GM21390 (cell line): ENCODE data around the gene SEL1L2.

Experiments used
- ATAC-seq: cut with Tn5 transposase; IDR thresholded peaks from one replicate; pipeline ENCODE4 v1.9.1; 2021; ENCODE audit not compliant: unreplicated experiment

Gene SEL1L2

DNA sequence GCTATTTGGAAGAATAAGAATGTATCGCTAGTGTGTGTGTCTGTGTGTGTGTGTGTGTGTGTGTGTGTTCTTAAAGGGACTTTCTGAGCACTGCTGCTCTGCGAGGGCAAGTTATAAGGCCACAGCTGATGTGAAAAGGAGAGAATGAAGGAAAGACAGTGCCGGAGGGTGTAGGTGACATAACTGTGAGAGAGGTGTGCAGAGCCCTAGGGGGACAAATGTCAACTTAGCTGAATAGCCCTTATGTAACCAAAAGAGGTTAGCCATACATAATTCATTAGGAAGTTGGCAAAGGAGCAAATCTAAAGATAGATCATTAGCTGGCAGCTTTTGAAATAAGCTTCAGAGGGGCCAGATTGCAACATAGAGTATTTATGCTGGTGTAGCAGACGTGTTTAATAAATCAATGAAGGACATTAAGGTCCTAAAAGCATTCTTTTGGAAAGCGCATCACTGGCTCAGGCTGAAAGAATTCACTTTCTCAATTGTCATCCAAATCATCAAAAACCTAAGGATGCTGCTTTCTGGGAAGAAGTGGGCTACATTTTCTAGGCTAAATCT is 124.5 kb downstream of the SEL1L2 start:
- no peak for ATAC-seq

GRCh38 chr20:13865156-13865555 is 125.3 kb downstream of the SEL1L2 start:
- ATAC-seq = no peak

- ATAC-seq = no peak
Measured at GRCh38 chr20:13863244-13863643, 127.2 kb downstream of the SEL1L2 start.

GRCh38 chr20:13862245-13862644 is 128.2 kb downstream of the SEL1L2 start:
- no peak for ATAC-seq

DNA sequence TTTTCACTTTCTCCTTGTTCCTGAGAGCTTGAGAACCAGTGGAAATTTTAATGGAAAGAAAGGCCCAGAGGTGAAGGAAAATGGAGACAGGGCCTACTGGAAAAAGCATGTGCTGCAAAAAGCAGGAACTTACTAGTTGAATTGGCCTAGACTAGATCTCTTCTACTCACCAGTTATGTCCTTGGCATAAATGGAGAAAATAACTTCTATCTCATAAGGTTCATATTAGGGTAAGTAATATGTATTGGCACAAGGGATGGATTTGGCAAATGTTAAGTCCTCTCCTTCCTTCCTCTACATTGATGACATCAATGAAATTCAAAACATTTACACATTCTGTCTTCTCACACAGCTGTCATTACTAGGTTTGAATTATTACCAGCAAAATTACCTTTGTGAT is 131.5 kb downstream of the SEL1L2 start:
- no peak for ATAC-seq

DNA sequence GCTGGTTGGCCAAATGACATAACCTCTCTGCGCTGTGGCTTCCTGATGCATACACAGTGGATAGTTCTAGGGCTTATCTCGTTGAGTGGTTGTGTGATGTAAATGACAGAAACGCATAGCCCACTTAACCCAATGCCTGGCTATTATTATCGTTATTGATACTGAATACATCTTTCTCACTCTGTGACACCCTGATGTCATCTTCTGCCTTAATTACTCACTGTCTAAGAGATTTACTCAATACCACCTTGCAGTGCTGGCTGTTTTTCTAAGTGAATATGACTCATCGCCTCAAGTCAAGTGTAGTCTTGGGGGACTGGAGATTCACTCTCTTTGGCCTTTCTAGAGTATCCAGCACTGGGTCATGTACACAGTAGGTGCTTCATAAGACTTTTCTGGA is 132.0 kb downstream of the SEL1L2 start:
- ATAC-seq = no peak

DNA sequence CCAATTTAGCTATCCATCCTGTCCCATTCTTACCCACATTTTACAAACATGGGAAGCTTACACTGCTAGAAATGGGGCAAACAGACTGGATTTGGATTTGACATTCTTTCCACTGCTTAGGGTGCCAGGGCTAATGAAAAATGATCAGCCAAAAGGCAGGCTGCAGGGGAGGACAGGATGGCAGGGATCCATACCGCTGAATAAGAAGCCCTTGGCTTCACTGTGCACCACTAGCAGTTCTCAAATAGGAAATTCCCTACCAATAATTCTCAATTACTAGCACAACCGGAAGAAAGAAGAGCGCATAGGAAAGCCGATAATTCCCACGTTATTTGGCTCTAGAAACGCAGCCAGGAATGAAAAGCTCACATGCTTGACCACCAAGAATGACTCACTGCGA is 132.5 kb downstream of the SEL1L2 start:
- no peak for ATAC-seq

DNA sequence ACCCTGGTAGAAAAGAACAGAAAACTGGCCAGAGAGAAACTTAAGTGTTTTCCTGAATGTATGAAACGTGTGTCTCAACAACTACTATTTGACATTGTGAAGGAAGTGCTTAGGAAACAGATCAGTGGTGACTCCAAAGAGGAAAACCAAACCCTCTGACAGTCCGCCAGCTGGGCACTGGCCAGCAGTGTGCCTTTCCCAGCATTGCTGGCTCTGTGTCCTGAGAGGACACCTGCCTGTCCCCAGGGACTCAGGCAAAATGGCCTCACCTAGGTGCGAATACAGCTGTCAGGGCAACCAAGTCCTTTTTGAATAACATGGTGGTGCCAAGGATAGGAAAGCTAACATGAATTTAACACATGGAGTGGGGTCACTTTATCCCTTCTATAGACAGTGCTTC is 133.1 kb downstream of the SEL1L2 start:
- ATAC-seq = no peak

DNA sequence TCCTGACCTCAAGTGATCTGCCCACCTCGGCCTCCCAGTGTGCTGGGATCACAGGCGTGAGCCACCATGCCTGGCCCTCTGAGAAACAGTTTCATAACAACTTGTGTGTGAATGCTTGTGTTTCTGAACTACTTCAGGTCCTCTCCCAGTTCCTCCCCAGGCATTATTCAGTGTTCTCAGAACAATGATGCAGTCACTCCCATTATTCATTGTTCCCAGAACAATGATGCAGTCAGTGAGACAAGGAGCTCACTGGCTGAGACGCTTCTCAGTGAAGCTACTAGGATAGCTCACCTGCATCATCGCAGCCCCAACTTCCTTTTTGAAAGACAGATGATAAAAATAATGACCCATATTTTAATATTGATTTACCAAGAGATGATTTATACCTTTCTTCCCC is 134.1 kb downstream of the SEL1L2 start:
- no peak for ATAC-seq

- ATAC-seq = no peak
Measured at GRCh38 chr20:13855613-13856012, 134.8 kb downstream of the SEL1L2 start.

DNA sequence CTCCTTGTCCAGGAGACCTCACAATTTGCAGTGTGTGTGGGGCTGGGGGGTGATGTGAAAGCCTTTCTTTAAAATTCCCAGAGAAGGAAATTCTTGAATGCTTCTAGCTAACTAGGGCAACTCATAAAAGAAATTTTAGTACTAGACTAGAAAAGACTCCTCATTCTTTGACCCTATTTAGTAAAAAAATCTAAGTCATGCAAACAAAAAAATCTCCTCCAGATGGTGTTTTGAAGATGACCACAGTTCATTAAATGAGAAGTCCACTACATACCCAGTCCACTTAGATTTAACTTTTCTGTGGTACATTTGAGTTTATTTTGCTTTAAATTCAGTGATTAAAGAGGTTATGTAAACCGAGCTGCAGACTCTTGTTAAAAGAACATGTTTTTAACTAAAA is 138.1 kb downstream of the SEL1L2 start:
- no peak for ATAC-seq

GRCh38 chr20:13851279-13851678 is 139.1 kb downstream of the SEL1L2 start:
- no peak for ATAC-seq

DNA sequence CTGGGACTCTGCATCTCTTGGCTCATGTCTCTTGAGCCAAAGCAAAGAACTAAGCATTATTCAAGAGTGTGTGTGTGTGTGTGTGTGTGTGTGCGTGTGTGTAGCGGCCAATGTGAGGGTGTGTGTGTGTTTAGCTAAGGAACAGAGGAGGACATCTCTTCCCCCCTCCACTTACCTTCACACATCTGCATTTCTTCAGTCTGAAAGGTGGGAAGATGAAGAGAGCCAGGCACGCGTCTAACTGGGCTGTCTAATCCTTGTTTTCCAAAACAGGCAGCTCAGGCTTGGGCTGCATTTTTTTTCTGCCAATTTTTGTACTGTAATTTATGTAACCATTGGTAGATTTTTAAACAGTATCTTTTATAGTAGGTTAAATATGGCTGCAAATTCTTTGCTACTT is 146.1 kb downstream of the SEL1L2 start:
- no peak for ATAC-seq

- no peak for ATAC-seq
Measured at GRCh38 chr20:13841206-13841605, 149.2 kb downstream of the SEL1L2 start.

GRCh38 chr20:13840093-13840465 is 150.3 kb downstream of the SEL1L2 start:
- ATAC-seq = no peak

- no peak for ATAC-seq
Measured at GRCh38 chr20:13839421-13840092, 150.9 kb downstream of the SEL1L2 start.

DNA sequence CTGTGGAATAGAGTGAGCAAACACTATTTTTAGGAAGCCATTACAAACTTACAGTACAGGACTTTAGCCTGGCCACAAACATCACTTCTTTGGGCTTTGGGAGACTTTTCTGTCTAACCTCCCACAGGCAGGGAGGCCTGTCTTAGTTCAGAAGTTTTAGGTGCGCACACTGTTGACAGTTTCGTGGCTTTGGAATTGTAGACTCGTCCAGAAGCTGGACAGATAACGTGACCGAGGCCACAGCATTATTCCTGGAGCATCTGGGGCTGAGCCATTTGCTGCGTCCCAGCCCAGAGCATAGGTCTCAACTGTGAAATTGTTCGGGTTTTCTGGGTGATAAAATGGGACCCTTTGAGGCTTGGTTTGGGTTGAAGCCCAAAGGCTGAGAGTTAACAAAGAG is 151.8 kb downstream of the SEL1L2 start:
- no peak for ATAC-seq

- no peak for ATAC-seq
Measured at GRCh38 chr20:13831476-13831875, 158.9 kb downstream of the SEL1L2 start.

DNA sequence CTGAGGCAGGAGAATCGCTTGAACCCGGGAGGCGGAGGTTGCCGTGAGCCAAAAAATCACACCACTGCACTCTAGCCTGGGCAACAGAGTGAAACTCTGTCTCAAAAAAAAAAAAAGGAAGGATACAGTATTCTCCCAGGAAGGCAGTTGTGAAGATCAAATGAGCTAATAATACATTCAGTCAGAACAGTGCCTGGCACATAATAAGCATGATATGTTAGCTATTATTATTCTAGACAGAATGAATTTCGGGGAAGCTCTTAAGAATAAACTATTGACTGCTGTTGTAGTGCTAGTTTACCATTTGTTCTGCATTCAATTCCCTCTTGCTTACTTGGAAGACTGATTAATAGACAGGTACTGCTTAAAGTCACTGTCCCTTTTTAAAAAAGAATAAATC is 164.9 kb downstream of the SEL1L2 start:
- ATAC-seq = no peak

DNA sequence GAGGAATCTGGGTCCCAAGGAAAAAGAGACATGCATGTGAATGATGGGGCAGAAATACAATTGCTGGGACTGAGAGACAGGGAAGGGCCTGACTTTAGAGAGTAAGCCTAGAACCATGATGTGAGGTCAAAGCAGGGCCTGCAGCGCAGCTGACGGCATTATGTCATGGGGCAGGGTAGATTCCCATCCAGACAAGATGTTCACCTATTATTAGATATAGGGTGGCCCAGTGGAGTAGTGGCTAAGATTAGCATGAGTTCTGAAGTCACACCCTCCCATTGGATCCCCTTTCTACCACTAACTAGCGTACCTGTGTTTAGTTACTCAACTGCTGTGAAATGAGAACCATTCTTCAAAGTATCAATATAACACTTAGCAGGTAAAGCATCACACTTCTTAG is 166.0 kb downstream of the SEL1L2 start:
- ATAC-seq = no peak

- ATAC-seq = no peak
Measured at GRCh38 chr20:13822459-13822858, 168.0 kb downstream of the SEL1L2 start.

DNA sequence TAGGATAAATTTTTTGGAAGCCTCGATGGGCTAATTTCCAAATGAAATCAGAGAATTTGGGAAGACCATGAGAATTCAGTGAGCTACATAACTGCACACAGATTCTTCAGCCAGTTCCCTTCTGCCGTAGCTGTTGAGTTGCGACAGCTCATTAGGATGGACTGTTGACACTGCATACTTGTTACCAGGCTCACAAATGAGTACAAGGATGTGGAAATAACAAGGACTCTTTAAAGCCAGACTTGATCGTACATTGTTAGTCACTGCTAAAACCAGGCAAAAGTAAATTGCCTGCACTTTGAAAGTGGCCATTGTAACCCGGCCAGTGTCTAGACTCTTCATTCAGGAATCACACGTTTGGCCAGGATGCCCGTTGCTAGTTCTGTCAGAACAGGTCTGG is 168.5 kb downstream of the SEL1L2 start:
- ATAC-seq = no peak
